Adrenal gland (tissue), 12 donors: Measurements from ENCODE around the gene SPEG. TPM values are rescaled to one million over a fixed set of nuclear protein-coding genes. Genes with fewer than 3 reads are reported as not detected.
A peak's percentile ranks its signal among the peaks of the same experiment; 100 is the strongest.

Experiments
- DNase-seq, 7 donors: peaks; one replicate each; pipeline ENCODE4 v3.0.0-alpha.2; 2019 to 2020
- H3K27ac ChIP-seq, 5 donors: fragments of 200-600 bp; sonication (generic) in 4 of 5; 1 replicate in 3 of 5; 2 replicates in 2 of 5; pipeline versions ENCODE4 v1.5.1 to v1.8.0; 2016 to 2020; ENCODE audit warnings: mild to moderate bottlenecking in 1 of 5
- H3K27me3 ChIP-seq: fragments of 200-600 bp; 2 replicates; pipeline ENCODE4 v1.8.0; 2021
- H3K36me3 ChIP-seq, 2 donors: fragments of 200-600 bp; replicated peaks in 1 of 2; 1 replicate in 1 of 2; 2 replicates in 1 of 2; pipeline versions ENCODE4 v1.5.1 to v1.8.0; 2018 to 2022
- H3K4me1 ChIP-seq, 2 donors: fragments of 200-600 bp; replicated peaks in 1 of 2; 1 replicate in 1 of 2; 2 replicates in 1 of 2; pipeline versions ENCODE4 v1.5.1 to v1.8.0; 2018 to 2021
- H3K4me3 ChIP-seq, 4 donors: fragments of 200-600 bp; sonication (generic) in 3 of 4; one replicate each; pipeline ENCODE4 v1.5.1; 2016 to 2018
- H3K9me3 ChIP-seq, 3 donors: fragments of 200-600 bp; sonication (generic) in 1 of 3; replicated peaks in 1 of 3; 1 replicate in 2 of 3; 2 replicates in 1 of 3; pipeline versions ENCODE4 v1.5.1 to v1.8.0; 2016 to 2021
- CTCF ChIP-seq, 6 experiments: fragments of 450-650 bp in 4 of 6; fragments of 200-600 bp in 2 of 6; sonication (generic) in 1 of 6; IDR thresholded peaks; 1 replicate in 5 of 6; 2 replicates in 1 of 6; pipeline versions ENCODE4 v1.5.1 to v1.8.0; 2016 to 2021; ENCODE audit warnings: antibody characterized with exemption in 6 of 6, mild to moderate bottlenecking in 2 of 6, moderate library complexity in 1 of 6
- POLR2A ChIP-seq, 2 donors: fragments of 450-650 bp; IDR thresholded peaks; one replicate each; pipeline ENCODE4 v1.6.1; 2017; ENCODE audit warnings: antibody characterized with exemption in 2 of 2, mild to moderate bottlenecking in 2 of 2, moderate library complexity in 1 of 2
- WGBS, 4 donors: extraction: QIAGEN DNeasy Blood & Tissue Kit in 2 of 4; methylation state at CpG; one replicate each; pipeline versions ENCODE4 v1.1.5 to v1.1.7; 2013 to 2017; 5-methylcytosine and 5-hydroxymethylcytosine counted together
- intact Hi-C, 2 donors: fragments of 100-400 bp; cut with DNase I; formaldehyde crosslinking; loops; one replicate each; pipeline versions ENCODE4 v1.14.1 to v1.15.0; 2022 to 2023
- polyA plus RNA-seq, 3 donors: library from polyadenylated mRNA; stranded (reverse); fragments of 200-250 nt in 2 of 3; fragments of 350-450 nt in 1 of 3; fragmentation: Illumina TruSeq in 1 of 3; extraction: RNeasy Lipid Tissue Mini Kit (QIAGEN cat#74804) in 1 of 3; gene quantifications; one replicate each; pipeline ENCODE4 v1.2.3, GENCODE V29; 2013 to 2014
- total RNA-seq, 9 donors: library from RNA; depleted of rRNA in 4 of 9; stranded (reverse); fragments of >200 nt in 4 of 9; fragments of 120-200 nt in 1 of 9; fragmentation: NEBNext Ultra II Directional in 1 of 9; extraction: Animal tissue kit (Norgen Biotek cat#: 25700) in 1 of 9; gene quantifications; one replicate each; pipeline versions ENCODE4 v1.1.0 to v1.2.4, GENCODE V29; 2013 to 2023
- donor health status: healthy with polysubstance abuse.
- donor health status: Bipolar disorder and iron deficiency.
- donor health status: DM: yes; HTN: yes; CAD: no.
- donor health status: DM: no; HTN: no; CAD: no.
- donor health status: DM: no; HTN: no; CAD: no.
- donor health status: DM: yes; HTN: yes; CAD: no.

The SPEG gene
- total and polyA plus RNA-seq, 12 donors = 0.66 to 178 (median 5.5) TPM

DNA sequence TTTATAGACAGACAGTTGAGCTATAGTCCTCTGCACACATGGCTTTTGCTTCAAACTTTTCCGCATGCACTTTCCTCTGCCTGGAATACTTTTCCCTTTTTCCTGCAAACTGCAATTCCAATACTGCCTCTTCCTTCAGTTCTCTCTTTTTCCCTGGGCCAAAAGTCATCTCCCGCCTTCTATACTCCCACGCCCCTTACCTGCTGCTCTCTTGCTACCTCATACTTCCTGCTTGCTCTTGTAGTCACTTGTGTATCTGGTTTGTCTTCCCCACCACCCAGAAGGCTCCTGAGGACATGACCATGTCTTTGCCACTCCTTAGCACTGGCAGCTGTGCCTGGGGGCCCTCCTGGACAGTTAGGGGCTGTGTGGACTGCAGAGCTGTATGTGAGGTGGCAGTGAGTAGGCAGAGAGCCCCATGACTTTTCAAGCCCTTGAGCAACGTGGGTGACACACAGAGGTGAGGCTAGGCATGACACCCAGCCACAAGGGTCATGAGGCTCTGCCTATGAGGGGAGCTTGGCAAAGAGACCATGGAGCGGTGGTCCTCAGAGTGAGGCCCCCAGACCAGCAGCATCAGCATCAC is 23.2 kb downstream of the SPEG start:
- Histone ChIP-seq H3K4me1 (no peaks in the 10 kb centered on the region), H3K4me3 (no peak overlapping the region), H3K9me3 (no peaks in the 10 kb centered on the region), H3K27me3 (no peaks in the 10 kb centered on the region), H3K27ac (no peak overlapping the region), H3K36me3 (no peaks in the 10 kb centered on the region)
- DNase-seq = no peak
- 63 to 86% (median 75%) methylated on average over 5 of the region's 5 CpGs for WGBS, 4 donors
- TF ChIP-seq POLR2A (IDR thresholded peaks at IDR 0.05) = no peak
- TF ChIP-seq CTCF (IDR thresholded peaks at IDR 0.05) = no peak
- intact Hi-C loops = loop anchor here in 1 of 2 donors (5.0 kb wide), 1 partner anchor 74 kb away; no protein-coding TSS in a partner anchor

DNA sequence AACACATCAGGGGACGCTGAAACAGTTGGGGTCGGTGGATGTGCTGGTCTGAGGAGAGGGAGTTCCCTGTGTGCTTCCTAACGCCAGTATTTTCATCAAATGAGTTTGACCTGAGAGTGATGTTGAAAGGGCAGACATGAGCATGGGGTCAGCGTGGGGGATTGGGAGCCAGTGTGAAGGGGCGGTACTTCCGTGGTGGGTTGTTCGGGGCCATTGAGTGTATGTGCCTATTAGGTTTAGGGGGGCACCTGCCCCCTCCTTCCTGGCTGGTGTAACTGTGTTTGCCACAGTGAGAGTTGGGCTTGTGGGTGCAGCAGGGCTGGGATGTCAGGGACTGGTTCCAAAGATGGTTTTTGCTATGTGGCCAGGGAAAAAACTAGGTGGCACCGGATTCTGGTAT is 24.4 kb downstream of the SPEG start:
- no peaks in the 10 kb centered on the region for H3K4me1 ChIP-seq
- no peaks in the 10 kb centered on the region for H3K27me3 ChIP-seq
- WGBS, 4 donors = 83 to 86% (median 85%) methylated on average over 8 of the region's 8 CpGs
- no peak for TF ChIP-seq CTCF (IDR thresholded peaks at IDR 0.05)
- TF ChIP-seq POLR2A (IDR thresholded peaks at IDR 0.05) = no peak
- no peak overlapping the region for H3K4me3 ChIP-seq
- no peak for DNase-seq
- H3K27ac ChIP-seq = no peak overlapping the region
- H3K9me3 ChIP-seq = no peaks in the 10 kb centered on the region
- H3K36me3 ChIP-seq = no peaks in the 10 kb centered on the region
- intact Hi-C loops = loop anchor here in 1 of 2 donors (5.0 kb wide), 1 partner anchor 73 kb away; no protein-coding TSS in a partner anchor

GRCh38 chr2:219459460-219460311 is 25.0 kb downstream of the SPEG start:
- Histone ChIP-seq H3K9me3 (no peaks in the 10 kb centered on the region), H3K27me3 (no peaks in the 10 kb centered on the region), H3K4me3 (no peak overlapping the region), H3K4me1 (no peaks in the 10 kb centered on the region), H3K36me3 (no peaks in the 10 kb centered on the region), H3K27ac (peak overlapping the region in 2 of 5 donors; percentile 0 to 47)
- intact Hi-C loops = loop anchor here (5.0 kb wide), 2 partner anchors 73 to 78 kb away; no protein-coding TSS in a partner anchor
- TF ChIP-seq POLR2A (IDR thresholded peaks at IDR 0.05) (no peak), CTCF (IDR thresholded peaks at IDR 0.05) (peak; percentile 62 to 78 (median 74))
- WGBS, 4 donors = 41 to 51% (median 47%) methylated on average over 12 to 14 of the region's 14 CpGs
- peak; percentile 45 to 79 (median 59) for DNase-seq

GRCh38 chr2:219460424-219460926 is 25.8 kb downstream of the SPEG start:
- H3K27ac ChIP-seq = peak overlapping the region in 2 of 5 donors; percentile 10 to 47
- intact Hi-C loops = loop anchor here in 1 of 2 donors (5.0 kb wide), 1 partner anchor 77 kb away; no protein-coding TSS in a partner anchor
- no peaks in the 10 kb centered on the region for H3K36me3 ChIP-seq
- no peaks in the 10 kb centered on the region for H3K9me3 ChIP-seq
- 36 to 63% (median 51%) methylated on average over 4 to 18 of the region's 18 CpGs for WGBS, 4 donors
- DNase-seq = peak in 1 of 7 donors; percentile 71
- no peaks in the 10 kb centered on the region for H3K4me1 ChIP-seq
- no peaks in the 10 kb centered on the region for H3K27me3 ChIP-seq
- H3K4me3 ChIP-seq = no peak overlapping the region
- TF ChIP-seq POLR2A (IDR thresholded peaks at IDR 0.05) (no peak), CTCF (IDR thresholded peaks at IDR 0.05) (no peak)
